ENCODE results near the gene WDR93.

The WDR93 gene

GRCh38 chr15:89735773-89736172, 45.2 kb downstream of the WDR93 start:
- Histone ChIP-seq H2AK5ac (ENCODE audit: low read length) (no peak overlapping the region), H3K36me3 (ENCODE audit: control insufficient read depth in 1 of 2, insufficient read depth in 2 of 2, low read length in 2 of 2) (no peaks in the 10 kb centered on the region), H2BK5ac (ENCODE audit: low read depth, low read length, poor library complexity) (no peak overlapping the region), H3K14ac (ENCODE audit: low read length) (no peak overlapping the region), H3K23ac (ENCODE audit: low read length) (peak overlapping the region; percentile 37), H3K9ac (ENCODE audit: low read length) (no peak overlapping the region), H4K91ac (ENCODE audit: low read depth, low read length) (no peak overlapping the region), H3K27me3 (ENCODE audit: insufficient read depth, low read length) (no peaks in the 10 kb centered on the region), H2BK12ac (ENCODE audit: low read length) (no peak overlapping the region), H4K12ac (ENCODE audit: low read depth, low read length) (no peak overlapping the region), H3K4me2 (ENCODE audit: low read length) (no peak overlapping the region), H3K27ac (ENCODE audit: low read depth, low read length) (no peak overlapping the region), H3K4me1 (ENCODE audit: control insufficient read depth in 1 of 2, insufficient read depth in 2 of 2, low read length in 2 of 2) (no peaks in the 10 kb centered on the region), H3K79me2 (ENCODE audit: control insufficient read depth, insufficient read depth, low read length, poor library complexity) (no peaks in the 10 kb centered on the region), H3K4ac (ENCODE audit: low read depth, low read length) (no peak overlapping the region), H3K79me1 (ENCODE audit: low read length) (no peaks in the 10 kb centered on the region), H4K8ac (ENCODE audit: low read depth, low read length) (no peak overlapping the region), H3K9me3 (ENCODE audit: insufficient read depth, low read depth, low read length) (peaks cover 3% of the 10 kb centered on the region), H2AFZ (ENCODE audit: insufficient read depth, low read length, poor library complexity) (no peak overlapping the region), H3K4me3 (ENCODE audit: low read depth, low read length) (no peak overlapping the region), H2BK120ac (ENCODE audit: insufficient read depth, low read length, poor library complexity) (no peak overlapping the region), H3K18ac (ENCODE audit: low read length) (no peak overlapping the region)
- whole genome bisulfite sequencing (ENCODE audit: extremely low coverage, insufficient coverage, insufficient read length), result no CpG with 5 or more reads among the region's 4 CpGs
- DNase-seq, result no peak

GRCh38 chr15:89740137-89740536, 49.5 kb downstream of the WDR93 start:
- no peak overlapping the region for H3K4ac ChIP-seq (ENCODE audit: low read depth, low read length)
- H3K27ac ChIP-seq (ENCODE audit: low read depth, low read length), result no peak overlapping the region
- H2AFZ ChIP-seq (ENCODE audit: insufficient read depth, low read length, poor library complexity), result no peak overlapping the region
- H2AK5ac ChIP-seq (ENCODE audit: low read length), result no peak overlapping the region
- H3K79me1 ChIP-seq (ENCODE audit: low read length), result no peaks in the 10 kb centered on the region
- H3K23ac ChIP-seq (ENCODE audit: low read length), result no peak overlapping the region
- H4K12ac ChIP-seq (ENCODE audit: low read depth, low read length), result no peak overlapping the region
- no peaks in the 10 kb centered on the region for H3K79me2 ChIP-seq (ENCODE audit: control insufficient read depth, insufficient read depth, low read length, poor library complexity)
- WGBS (ENCODE audit: extremely low coverage, insufficient coverage, insufficient read length), result no CpG with 5 or more reads among the region's 8 CpGs
- no peak overlapping the region for H4K91ac ChIP-seq (ENCODE audit: low read depth, low read length)
- no peak overlapping the region for H3K4me2 ChIP-seq (ENCODE audit: low read length)
- no peak overlapping the region for H2BK120ac ChIP-seq (ENCODE audit: insufficient read depth, low read length, poor library complexity)
- H3K14ac ChIP-seq (ENCODE audit: low read length), result no peak overlapping the region
- no peaks in the 10 kb centered on the region for H3K36me3 ChIP-seq (ENCODE audit: control insufficient read depth in 1 of 2, insufficient read depth in 2 of 2, low read length in 2 of 2)
- H3K18ac ChIP-seq (ENCODE audit: low read length), result no peak overlapping the region
- no peaks in the 10 kb centered on the region for H3K27me3 ChIP-seq (ENCODE audit: insufficient read depth, low read length)
- no peak overlapping the region for H3K4me3 ChIP-seq (ENCODE audit: low read depth, low read length)
- H2BK12ac ChIP-seq (ENCODE audit: low read length), result no peak overlapping the region
- DNase-seq, result peak; percentile 68 to 95
- H3K4me1 ChIP-seq (ENCODE audit: control insufficient read depth in 1 of 2, insufficient read depth in 2 of 2, low read length in 2 of 2), result no peaks in the 10 kb centered on the region
- H3K9me3 ChIP-seq (ENCODE audit: insufficient read depth, low read depth, low read length), result peaks cover 3% of the 10 kb centered on the region
- H2BK5ac ChIP-seq (ENCODE audit: low read depth, low read length, poor library complexity), result no peak overlapping the region
- no peak overlapping the region for H3K9ac ChIP-seq (ENCODE audit: low read length)
- H4K8ac ChIP-seq (ENCODE audit: low read depth, low read length), result no peak overlapping the region

GRCh38 chr15:89743011-89743410, 52.4 kb downstream of the WDR93 start:
- Histone ChIP-seq H3K9ac (ENCODE audit: low read length) (no peak overlapping the region), H3K27ac (ENCODE audit: low read depth, low read length) (no peak overlapping the region), H4K8ac (ENCODE audit: low read depth, low read length) (no peak overlapping the region), H3K27me3 (ENCODE audit: insufficient read depth, low read length) (peaks cover 13% of the 10 kb centered on the region), H3K4ac (ENCODE audit: low read depth, low read length) (no peak overlapping the region), H3K14ac (ENCODE audit: low read length) (no peak overlapping the region), H3K18ac (ENCODE audit: low read length) (no peak overlapping the region), H3K36me3 (ENCODE audit: control insufficient read depth in 1 of 2, insufficient read depth in 2 of 2, low read length in 2 of 2) (no peaks in the 10 kb centered on the region), H2AK5ac (ENCODE audit: low read length) (no peak overlapping the region), H2BK120ac (ENCODE audit: insufficient read depth, low read length, poor library complexity) (no peak overlapping the region), H4K91ac (ENCODE audit: low read depth, low read length) (no peak overlapping the region), H2AFZ (ENCODE audit: insufficient read depth, low read length, poor library complexity) (no peak overlapping the region), H3K23ac (ENCODE audit: low read length) (no peak overlapping the region), H3K4me3 (ENCODE audit: low read depth, low read length) (no peak overlapping the region), H2BK5ac (ENCODE audit: low read depth, low read length, poor library complexity) (no peak overlapping the region), H3K79me1 (ENCODE audit: low read length) (no peaks in the 10 kb centered on the region), H2BK12ac (ENCODE audit: low read length) (no peak overlapping the region), H3K4me1 (ENCODE audit: control insufficient read depth in 1 of 2, insufficient read depth in 2 of 2, low read length in 2 of 2) (no peaks in the 10 kb centered on the region), H4K12ac (ENCODE audit: low read depth, low read length) (no peak overlapping the region), H3K9me3 (ENCODE audit: insufficient read depth, low read depth, low read length) (peaks cover 7% of the 10 kb centered on the region), H3K4me2 (ENCODE audit: low read length) (no peak overlapping the region), H3K79me2 (ENCODE audit: control insufficient read depth, insufficient read depth, low read length, poor library complexity) (no peaks in the 10 kb centered on the region)
- DNase-seq, result peak; percentile 85 to 90
- WGBS (ENCODE audit: extremely low coverage, insufficient coverage, insufficient read length), result no CpG with 5 or more reads among the region's 8 CpGs

- no peak overlapping the region for H2AFZ ChIP-seq (ENCODE audit: insufficient read depth, low read length, poor library complexity)
- H3K9ac ChIP-seq (ENCODE audit: low read length), result no peak overlapping the region
- no peak overlapping the region for H2BK12ac ChIP-seq (ENCODE audit: low read length)
- no peak overlapping the region for H4K12ac ChIP-seq (ENCODE audit: low read depth, low read length)
- no peak for DNase-seq
- H2AK5ac ChIP-seq (ENCODE audit: low read length), result no peak overlapping the region
- H3K79me1 ChIP-seq (ENCODE audit: low read length), result no peaks in the 10 kb centered on the region
- no peak overlapping the region for H2BK5ac ChIP-seq (ENCODE audit: low read depth, low read length, poor library complexity)
- WGBS (ENCODE audit: extremely low coverage, insufficient coverage, insufficient read length), result no CpG with 5 or more reads among the region's 8 CpGs
- H4K91ac ChIP-seq (ENCODE audit: low read depth, low read length), result no peak overlapping the region
- no peak overlapping the region for H3K23ac ChIP-seq (ENCODE audit: low read length)
- no peaks in the 10 kb centered on the region for H3K4me1 ChIP-seq (ENCODE audit: control insufficient read depth in 1 of 2, insufficient read depth in 2 of 2, low read length in 2 of 2)
- H3K14ac ChIP-seq (ENCODE audit: low read length), result no peak overlapping the region
- H3K4me3 ChIP-seq (ENCODE audit: low read depth, low read length), result no peak overlapping the region
- no peaks in the 10 kb centered on the region for H3K79me2 ChIP-seq (ENCODE audit: control insufficient read depth, insufficient read depth, low read length, poor library complexity)
- H3K18ac ChIP-seq (ENCODE audit: low read length), result no peak overlapping the region
- H3K27me3 ChIP-seq (ENCODE audit: insufficient read depth, low read length), result peaks cover 16% of the 10 kb centered on the region
- no peak overlapping the region for H4K8ac ChIP-seq (ENCODE audit: low read depth, low read length)
- no peak overlapping the region for H3K4me2 ChIP-seq (ENCODE audit: low read length)
- peaks cover 7% of the 10 kb centered on the region for H3K9me3 ChIP-seq (ENCODE audit: insufficient read depth, low read depth, low read length)
- no peak overlapping the region for H3K27ac ChIP-seq (ENCODE audit: low read depth, low read length)
- no peaks in the 10 kb centered on the region for H3K36me3 ChIP-seq (ENCODE audit: control insufficient read depth in 1 of 2, insufficient read depth in 2 of 2, low read length in 2 of 2)
- no peak overlapping the region for H3K4ac ChIP-seq (ENCODE audit: low read depth, low read length)
- H2BK120ac ChIP-seq (ENCODE audit: insufficient read depth, low read length, poor library complexity), result no peak overlapping the region
These were observed 53.0 kb downstream of the WDR93 start for GRCh38 chr15:89743594-89743993.
